ENCODE results near the gene TMEM72. TPM values are rescaled to one million over a fixed set of nuclear protein-coding genes. Genes with fewer than 3 reads are reported as not detected.

TMEM72 gene
- total RNA-seq, 1 experiment from 2014 or later, result not detected

GRCh38 chr10:44923611-44924010 lies 12.5 kb downstream of the TMEM72 start:
- DNase-seq, result no peak
- ChIA-PET CTCF (no interaction called here), POLR2A (ENCODE audit: unreplicated experiment) (no interaction called here)
- no peaks in the 10 kb centered on the region for H3F3A ChIP-seq (ENCODE audit: insufficient read depth, low read depth)
- TF ChIP-seq, protein P1, sequence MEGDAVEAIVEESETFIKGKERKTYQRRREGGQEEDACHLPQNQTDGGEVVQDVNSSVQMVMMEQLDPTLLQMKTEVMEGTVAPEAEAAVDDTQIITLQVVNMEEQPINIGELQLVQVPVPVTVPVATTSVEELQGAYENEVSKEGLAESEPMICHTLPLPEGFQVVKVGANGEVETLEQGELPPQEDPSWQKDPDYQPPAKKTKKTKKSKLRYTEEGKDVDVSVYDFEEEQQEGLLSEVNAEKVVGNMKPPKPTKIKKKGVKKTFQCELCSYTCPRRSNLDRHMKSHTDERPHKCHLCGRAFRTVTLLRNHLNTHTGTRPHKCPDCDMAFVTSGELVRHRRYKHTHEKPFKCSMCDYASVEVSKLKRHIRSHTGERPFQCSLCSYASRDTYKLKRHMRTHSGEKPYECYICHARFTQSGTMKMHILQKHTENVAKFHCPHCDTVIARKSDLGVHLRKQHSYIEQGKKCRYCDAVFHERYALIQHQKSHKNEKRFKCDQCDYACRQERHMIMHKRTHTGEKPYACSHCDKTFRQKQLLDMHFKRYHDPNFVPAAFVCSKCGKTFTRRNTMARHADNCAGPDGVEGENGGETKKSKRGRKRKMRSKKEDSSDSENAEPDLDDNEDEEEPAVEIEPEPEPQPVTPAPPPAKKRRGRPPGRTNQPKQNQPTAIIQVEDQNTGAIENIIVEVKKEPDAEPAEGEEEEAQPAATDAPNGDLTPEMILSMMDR (conservative IDR thresholded peaks at IDR 0.05), result no peak
- no peak for TF ChIP-seq EZH2 (IDR thresholded peaks at IDR 0.05; ENCODE audit: low read depth)
- H2AFZ ChIP-seq, result no peak overlapping the region
- no peak overlapping the region for H3K4me3 ChIP-seq
- H4K20me1 ChIP-seq (ENCODE audit: insufficient read depth), result no peaks in the 10 kb centered on the region
- H3K4me1 ChIP-seq (replicated peaks; ENCODE audit: insufficient read depth), result no peaks in the 10 kb centered on the region
- no peaks in the 10 kb centered on the region for H3K36me3 ChIP-seq (ENCODE audit: low read depth)
- no TSS peak for BruUV-seq (replicated peaks)
- no peaks in the 10 kb centered on the region for H3K79me2 ChIP-seq (ENCODE audit: low read depth)
- no peaks in the 10 kb centered on the region for H3K9me3 ChIP-seq (ENCODE audit: insufficient read depth, low read depth)
- H3K4me2 ChIP-seq, result no peak overlapping the region
- intact Hi-C loops (cut with micrococcal nuclease; ENCODE audit: unreplicated experiment), result no loop called here
- no peaks in the 10 kb centered on the region for H3K9me2 ChIP-seq (ENCODE audit: insufficient read depth)
- H3K27me3 ChIP-seq (ENCODE audit: insufficient read depth, low read depth), result peaks cover 44% of the 10 kb centered on the region
- H3K27ac ChIP-seq, result no peak overlapping the region

DNA sequence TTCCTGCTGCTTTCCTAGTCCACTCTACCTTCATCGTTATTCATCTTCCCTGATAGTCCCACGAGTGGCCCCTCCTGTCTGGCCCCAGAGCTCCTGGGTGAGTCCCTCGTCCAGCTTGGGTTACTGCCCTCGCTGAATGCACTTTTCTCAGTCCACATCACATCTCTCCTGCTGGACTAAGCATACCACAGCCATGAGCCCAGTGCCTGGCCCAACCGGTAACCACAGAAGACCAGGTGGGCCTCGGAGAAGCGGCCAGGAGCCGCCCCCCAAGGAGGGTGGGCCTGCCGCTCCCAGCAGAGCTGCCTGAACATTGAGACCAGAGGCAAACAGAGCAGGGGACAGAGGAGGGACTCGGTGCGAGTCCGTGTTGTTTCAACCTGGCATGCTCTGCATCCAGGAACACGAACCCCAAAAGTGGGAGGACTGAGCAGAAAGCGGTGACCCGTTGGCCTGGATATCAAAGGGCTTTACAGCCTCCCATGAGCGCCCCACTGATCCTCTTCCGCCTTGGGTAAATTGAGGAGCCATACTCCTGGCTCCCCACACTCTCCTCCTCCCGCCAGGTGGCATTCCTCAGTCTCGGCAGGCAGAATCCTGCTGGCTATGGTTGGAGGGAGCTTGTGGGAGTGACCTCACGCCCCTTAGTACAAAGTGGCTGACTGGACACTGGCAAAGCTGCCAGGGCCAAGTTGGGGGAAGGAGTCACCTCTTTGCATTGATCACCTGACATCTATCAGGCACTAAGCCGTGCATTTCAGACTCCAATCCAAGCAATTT lies 13.3 kb downstream of the TMEM72 start:
- H3K4me1 ChIP-seq (replicated peaks; ENCODE audit: insufficient read depth), result no peaks in the 10 kb centered on the region
- H3K4me3 ChIP-seq, result no peak overlapping the region
- H3K9me3 ChIP-seq (ENCODE audit: insufficient read depth, low read depth), result no peaks in the 10 kb centered on the region
- H2AFZ ChIP-seq, result no peak overlapping the region
- intact Hi-C loops (cut with micrococcal nuclease; ENCODE audit: unreplicated experiment), result no loop called here
- H3K79me2 ChIP-seq (ENCODE audit: low read depth), result no peaks in the 10 kb centered on the region
- no peaks in the 10 kb centered on the region for H3K36me3 ChIP-seq (ENCODE audit: low read depth)
- no peak overlapping the region for H3K27ac ChIP-seq
- no peaks in the 10 kb centered on the region for H3F3A ChIP-seq (ENCODE audit: insufficient read depth, low read depth)
- peaks cover 40% of the 10 kb centered on the region for H3K27me3 ChIP-seq (ENCODE audit: insufficient read depth, low read depth)
- H4K20me1 ChIP-seq (ENCODE audit: insufficient read depth), result no peaks in the 10 kb centered on the region
- H3K9me2 ChIP-seq (ENCODE audit: insufficient read depth), result no peaks in the 10 kb centered on the region
- POLR2A ChIA-PET (ENCODE audit: unreplicated experiment), result no interaction called here
- no TSS peak for BruUV-seq (replicated peaks)
- TF ChIP-seq, protein P1 (conservative IDR thresholded peaks at IDR 0.05), result no peak
- TF ChIP-seq EZH2 (IDR thresholded peaks at IDR 0.05; ENCODE audit: low read depth), result no peak
- no peak overlapping the region for H3K4me2 ChIP-seq
- CTCF ChIA-PET, result interaction anchor here (0.6 kb wide), 1 partner anchor 37 kb away, joined by 4 read pairs; no protein-coding TSS in a partner anchor
- no peak for DNase-seq

- CTCF ChIA-PET, result interaction anchor here (0.6 kb wide), 1 partner anchor 38 kb away, joined by 4 read pairs; no protein-coding TSS in a partner anchor
- no peak for DNase-seq
- no peak overlapping the region for H2AFZ ChIP-seq
- intact Hi-C loops (cut with micrococcal nuclease; ENCODE audit: unreplicated experiment), result no loop called here
- no peaks in the 10 kb centered on the region for H3K9me3 ChIP-seq (ENCODE audit: insufficient read depth, low read depth)
- no peaks in the 10 kb centered on the region for H3K79me2 ChIP-seq (ENCODE audit: low read depth)
- H3F3A ChIP-seq (ENCODE audit: insufficient read depth, low read depth), result no peaks in the 10 kb centered on the region
- no peaks in the 10 kb centered on the region for H3K9me2 ChIP-seq (ENCODE audit: insufficient read depth)
- peaks cover 32% of the 10 kb centered on the region for H3K27me3 ChIP-seq (ENCODE audit: insufficient read depth, low read depth)
- no peak overlapping the region for H3K27ac ChIP-seq
- H3K4me3 ChIP-seq, result no peak overlapping the region
- no peaks in the 10 kb centered on the region for H4K20me1 ChIP-seq (ENCODE audit: insufficient read depth)
- no peak for TF ChIP-seq EZH2 (IDR thresholded peaks at IDR 0.05; ENCODE audit: low read depth)
- TF ChIP-seq, protein P1 (conservative IDR thresholded peaks at IDR 0.05), result no peak
- no peak overlapping the region for H3K4me2 ChIP-seq
- BruUV-seq (replicated peaks), result no TSS peak
- no peaks in the 10 kb centered on the region for H3K4me1 ChIP-seq (replicated peaks; ENCODE audit: insufficient read depth)
- POLR2A ChIA-PET (ENCODE audit: unreplicated experiment), result no interaction called here
- H3K36me3 ChIP-seq (ENCODE audit: low read depth), result no peaks in the 10 kb centered on the region
These were observed 14.1 kb downstream of the TMEM72 start for GRCh38 chr10:44925224-44925623.
